ENCODE data around the gene TERT.

- TF ChIP-seq L3MBTL2 (conservative IDR thresholded peaks at IDR 0.05) (no peak), ZNF384 (IDR thresholded peaks at IDR 0.05) (no peak), TARDBP (IDR thresholded peaks at IDR 0.05) (no peak), FOXK2 (IDR thresholded peaks at IDR 0.05) (no peak)
Observed at GRCh38 chr5:1216211-1216917, 78.5 kb downstream of the TERT start.

Measured in HEK293T (cell line).